Liver (tissue), 9 donors: Measurements from ENCODE around the gene RECQL5. TPM values are rescaled to one million over a fixed set of nuclear protein-coding genes. Genes with fewer than 3 reads are reported as not detected.

Experiments
- DNase-seq: peaks from one replicate; pipeline ENCODE4 v3.0.0-alpha.2; 2017; ENCODE audit warnings: low spot score
- H3K27ac ChIP-seq, 2 donors: one replicate each; pipeline ENCODE4 v1.7.0; 2013; ENCODE audit warnings: inconsistent platforms in 2 of 2, low read length in 2 of 2, control low read depth in 1 of 2, low read depth in 1 of 2, mild to moderate bottlenecking in 1 of 2
- H3K27me3 ChIP-seq, 4 donors: one replicate each; pipeline versions ENCODE4 v1.6.1 to v1.7.0; 2013; ENCODE audit warnings: low read length in 3 of 4, inconsistent platforms in 1 of 4, mild to moderate bottlenecking in 1 of 4, moderate library complexity in 1 of 4; ENCODE audit not compliant: control insufficient read depth in 4 of 4, insufficient read depth in 4 of 4
- H3K36me3 ChIP-seq, 4 donors: one replicate each; pipeline versions ENCODE4 v1.6.1 to v1.7.0; 2013; ENCODE audit warnings: low read length in 3 of 4, mild to moderate bottlenecking in 3 of 4, low read depth in 1 of 4, moderate library complexity in 1 of 4; ENCODE audit not compliant: control insufficient read depth in 4 of 4, insufficient read depth in 3 of 4
- H3K4me1 ChIP-seq, 4 donors: one replicate each; pipeline versions ENCODE4 v1.6.1 to v1.7.0; 2013; ENCODE audit warnings: low read length in 3 of 4, mild to moderate bottlenecking in 3 of 4, moderate library complexity in 1 of 4; ENCODE audit not compliant: control insufficient read depth in 4 of 4, insufficient read depth in 4 of 4
- H3K4me3 ChIP-seq, 3 donors: one replicate each; pipeline versions ENCODE4 v1.6.1 to v1.7.0; 2013; ENCODE audit warnings: low read length in 3 of 3, control low read depth in 1 of 3, low read depth in 1 of 3, mild to moderate bottlenecking in 1 of 3
- H3K9ac ChIP-seq, 2 donors: one replicate each; pipeline ENCODE4 v1.7.0; 2013; ENCODE audit warnings: low read length in 2 of 2, mild to moderate bottlenecking in 2 of 2, moderate library complexity in 2 of 2, control low read depth in 1 of 2, low read depth in 1 of 2
- H3K9me3 ChIP-seq, 4 donors: one replicate each; pipeline versions ENCODE4 v1.6.1 to v1.7.0; 2013; ENCODE audit warnings: low read length in 3 of 4; ENCODE audit not compliant: control insufficient read depth in 4 of 4
- ATF3 ChIP-seq: IDR thresholded peaks from 2 replicates; pipeline ENCODE4 v1.6.1; 2016; ENCODE audit warnings: antibody characterized with exemption
- CTCF ChIP-seq: fragments of 150-350 bp; IDR thresholded peaks from 2 replicates; pipeline ENCODE4 v1.5.1; 2017; ENCODE audit warnings: improper control_type of control experiment, low read depth, low read length; ENCODE audit not compliant: missing input control
- EGR1 ChIP-seq, 2 donors: IDR thresholded peaks; 2 replicates each; pipeline ENCODE4 v1.6.1; 2016 to 2018; ENCODE audit warnings: antibody characterized with exemption in 2 of 2, low read depth in 2 of 2
- FOXA1 ChIP-seq: IDR thresholded peaks from 2 replicates; pipeline ENCODE4 v1.6.1; 2016; ENCODE audit warnings: antibody characterized with exemption
- FOXA2 ChIP-seq: IDR thresholded peaks from 2 replicates; pipeline ENCODE4 v1.6.1; 2016; ENCODE audit warnings: antibody characterized with exemption
- GABPA ChIP-seq, 2 donors: IDR thresholded peaks in 1 of 2; conservative IDR thresholded peaks in 1 of 2; 2 replicates each; pipeline ENCODE4 v1.6.1; 2016; ENCODE audit warnings: antibody characterized with exemption in 2 of 2, mild to moderate bottlenecking in 1 of 2, moderate library complexity in 1 of 2
- HNF4A ChIP-seq, 2 donors: conservative IDR thresholded peaks; 2 replicates each; pipeline ENCODE4 v1.6.1; 2016; ENCODE audit warnings: antibody characterized with exemption in 2 of 2, mild to moderate bottlenecking in 2 of 2
- HNF4G ChIP-seq: IDR thresholded peaks from 2 replicates; pipeline ENCODE4 v1.6.1; 2016; ENCODE audit warnings: antibody characterized with exemption
- JUND ChIP-seq, 2 donors: IDR thresholded peaks; 2 replicates each; pipeline ENCODE4 v1.6.1; 2016; ENCODE audit warnings: antibody characterized with exemption in 2 of 2
- MAX ChIP-seq: IDR thresholded peaks from 2 replicates; pipeline ENCODE4 v1.6.1; 2016; ENCODE audit warnings: antibody characterized with exemption
- NR2F2 ChIP-seq: IDR thresholded peaks from 2 replicates; pipeline ENCODE4 v1.6.1; 2016; ENCODE audit warnings: antibody characterized with exemption
- RAD21 ChIP-seq, 2 donors: IDR thresholded peaks; 2 replicates each; pipeline ENCODE4 v1.6.1; 2016; ENCODE audit warnings: antibody characterized with exemption in 2 of 2, mild to moderate bottlenecking in 2 of 2
- REST ChIP-seq: IDR thresholded peaks from 2 replicates; pipeline ENCODE4 v1.6.1; 2016; ENCODE audit warnings: antibody characterized with exemption, mild to moderate bottlenecking
- RXRA ChIP-seq, 2 donors: IDR thresholded peaks; 2 replicates each; pipeline ENCODE4 v1.6.1; 2017 to 2018; ENCODE audit warnings: antibody characterized with exemption in 2 of 2, mild to moderate bottlenecking in 1 of 2
- SP1 ChIP-seq: IDR thresholded peaks from 2 replicates; pipeline ENCODE4 v1.6.1; 2018; ENCODE audit warnings: antibody characterized with exemption, mild to moderate bottlenecking
- TAF1 ChIP-seq: conservative IDR thresholded peaks from 2 replicates; pipeline ENCODE4 v1.6.1; 2016; ENCODE audit warnings: antibody characterized with exemption, mild to moderate bottlenecking
- YY1 ChIP-seq: IDR thresholded peaks from 2 replicates; pipeline ENCODE4 v1.6.1; 2016; ENCODE audit warnings: antibody characterized with exemption, mild to moderate bottlenecking
- ZBTB33 ChIP-seq: IDR thresholded peaks from 2 replicates; pipeline ENCODE4 v1.6.1; 2016; ENCODE audit warnings: antibody characterized with exemption
- WGBS: extraction: QIAGEN DNeasy Blood & Tissue Kit; methylation state at CpG from one replicate; pipeline ENCODE4 v1.1.7; 2013; 5-methylcytosine and 5-hydroxymethylcytosine counted together
- polyA plus RNA-seq, 2 donors: library from polyadenylated mRNA; stranded (reverse) in 1 of 2; unstranded in 1 of 2; fragments of 200-250 nt in 1 of 2; fragments of >200 nt in 1 of 2; fragmentation: Nextera tagmentation in 1 of 2; extraction: Ambion mirVana in 1 of 2; gene quantifications; one replicate each; pipeline versions ENCODE4 v1.2.1 to v1.2.3, GENCODE V29; 2013 to 2015
- total RNA-seq, 2 donors: library from RNA; depleted of rRNA; stranded (reverse); fragments of >200 nt; gene quantifications; one replicate each; pipeline ENCODE4 v1.2.3, GENCODE V29; 2014
- donor health status: healthy.
- donor health status: healthy.
- donor health status: healthy.
- donor health status: healthy.
- donor health status: healthy.

The RECQL5 gene
- total and polyA plus RNA-seq, 4 donors, result 8.3 to 15.1 (median 11.5) TPM

- no peak for TF ChIP-seq MAX
- no peak for TF ChIP-seq EGR1 (IDR thresholded peaks at IDR 0.05; ENCODE audit: low read depth in 2 of 2)
- TF ChIP-seq FOXA1, result no peak
- no peak for TF ChIP-seq ZBTB33
- no peak for TF ChIP-seq RXRA (IDR thresholded peaks at IDR 0.05)
- no peak for TF ChIP-seq YY1
- no peak for TF ChIP-seq HNF4A (conservative IDR thresholded peaks at IDR 0.05)
- TF ChIP-seq TAF1, result no peak
- no peak for TF ChIP-seq JUND (IDR thresholded peaks at IDR 0.05)
- TF ChIP-seq HNF4G, result no peak
- TF ChIP-seq CTCF, result no peak
- TF ChIP-seq REST, result no peak
- no peak for TF ChIP-seq GABPA (IDR thresholded peaks at IDR 0.05 in 1 of 2, conservative IDR thresholded peaks at IDR 0.05 in 1 of 2)
- no peaks in the 10 kb centered on the region for H3K9me3 ChIP-seq
- H3K4me1 ChIP-seq, result peaks cover 4 to 13% (median 7%) of the 10 kb centered on the region in 4 donors
- 90% methylated on average over 7 of the region's 7 CpGs for WGBS
- no peak overlapping the region for H3K27ac ChIP-seq
- no peak for DNase-seq
- no peak overlapping the region for H3K9ac ChIP-seq
- H3K36me3 ChIP-seq, result peaks cover 6 to 34% (median 16%) of the 10 kb centered on the region in 4 donors
- H3K4me3 ChIP-seq, result no peak overlapping the region
- no peaks in the 10 kb centered on the region for H3K27me3 ChIP-seq
Measured at GRCh38 chr17:75650874-75651273, 16.1 kb downstream of the RECQL5 start.

GRCh38 chr17:75649687-75650086 is 17.3 kb downstream of the RECQL5 start:
- 96% methylated on average over 6 of the region's 6 CpGs for WGBS
- H3K4me3 ChIP-seq, result no peak overlapping the region
- H3K27ac ChIP-seq, result no peak overlapping the region
- H3K9ac ChIP-seq, result no peak overlapping the region
- H3K27me3 ChIP-seq, result no peaks in the 10 kb centered on the region
- peaks cover 6 to 31% (median 16%) of the 10 kb centered on the region in 4 donors for H3K36me3 ChIP-seq
- DNase-seq, result no peak
- H3K9me3 ChIP-seq, result no peaks in the 10 kb centered on the region
- peaks cover 6 to 17% (median 11%) of the 10 kb centered on the region in 4 donors for H3K4me1 ChIP-seq
- TF ChIP-seq JUND (IDR thresholded peaks at IDR 0.05), result no peak
- no peak for TF ChIP-seq HNF4A (conservative IDR thresholded peaks at IDR 0.05)
- no peak for TF ChIP-seq SP1
- TF ChIP-seq CTCF, result no peak
- no peak for TF ChIP-seq FOXA1
- TF ChIP-seq FOXA2, result no peak
- no peak for TF ChIP-seq NR2F2
- TF ChIP-seq TAF1, result no peak
- no peak for TF ChIP-seq ATF3
- TF ChIP-seq ZBTB33, result no peak
- TF ChIP-seq EGR1 (IDR thresholded peaks at IDR 0.05; ENCODE audit: low read depth in 2 of 2), result no peak
- no peak for TF ChIP-seq HNF4G
- TF ChIP-seq GABPA (IDR thresholded peaks at IDR 0.05 in 1 of 2, conservative IDR thresholded peaks at IDR 0.05 in 1 of 2), result no peak
- no peak for TF ChIP-seq MAX
- no peak for TF ChIP-seq YY1
- TF ChIP-seq RXRA (IDR thresholded peaks at IDR 0.05), result no peak
- no peak for TF ChIP-seq RAD21 (IDR thresholded peaks at IDR 0.05)
